Skeletal muscle satellite cell (primary cell): ENCODE results near the gene WDR4.
"Not testable (repeated sequence)": the region's sequence is repeated elsewhere in the genome, so short reads cannot be mapped to it uniquely, and the experiment has no call there.

Experiments
- H3K27me3 ChIP-seq: 2 replicates; pipeline ENCODE4 v1.7.0; 2013; ENCODE audit warnings: low read length; ENCODE audit not compliant: control insufficient read depth, insufficient read depth
- H3K36me3 ChIP-seq: 2 replicates; pipeline ENCODE4 v1.7.0; 2013; ENCODE audit warnings: mild to moderate bottlenecking, control low read depth, low read length; ENCODE audit not compliant: insufficient read depth
- H3K4me1 ChIP-seq: 2 replicates; pipeline ENCODE4 v1.7.0; 2013; ENCODE audit warnings: low read length; ENCODE audit not compliant: control insufficient read depth, insufficient read depth
- H3K4me2 ChIP-seq: 2 replicates; pipeline ENCODE4 v1.7.0; 2013; ENCODE audit warnings: mild to moderate bottlenecking, low read length
- H3K4me3 ChIP-seq: 2 replicates; pipeline ENCODE4 v1.7.0; 2013; ENCODE audit warnings: low read length
- H3K9ac ChIP-seq: 2 replicates; pipeline ENCODE4 v1.7.0; 2013; ENCODE audit warnings: mild to moderate bottlenecking, low read depth, low read length, moderate library complexity
- H3K9me3 ChIP-seq: replicated peaks from 2 replicates; pipeline ENCODE4 v1.7.0; 2013; ENCODE audit warnings: mild to moderate bottlenecking, control low read depth, low read length

Gene WDR4

DNA sequence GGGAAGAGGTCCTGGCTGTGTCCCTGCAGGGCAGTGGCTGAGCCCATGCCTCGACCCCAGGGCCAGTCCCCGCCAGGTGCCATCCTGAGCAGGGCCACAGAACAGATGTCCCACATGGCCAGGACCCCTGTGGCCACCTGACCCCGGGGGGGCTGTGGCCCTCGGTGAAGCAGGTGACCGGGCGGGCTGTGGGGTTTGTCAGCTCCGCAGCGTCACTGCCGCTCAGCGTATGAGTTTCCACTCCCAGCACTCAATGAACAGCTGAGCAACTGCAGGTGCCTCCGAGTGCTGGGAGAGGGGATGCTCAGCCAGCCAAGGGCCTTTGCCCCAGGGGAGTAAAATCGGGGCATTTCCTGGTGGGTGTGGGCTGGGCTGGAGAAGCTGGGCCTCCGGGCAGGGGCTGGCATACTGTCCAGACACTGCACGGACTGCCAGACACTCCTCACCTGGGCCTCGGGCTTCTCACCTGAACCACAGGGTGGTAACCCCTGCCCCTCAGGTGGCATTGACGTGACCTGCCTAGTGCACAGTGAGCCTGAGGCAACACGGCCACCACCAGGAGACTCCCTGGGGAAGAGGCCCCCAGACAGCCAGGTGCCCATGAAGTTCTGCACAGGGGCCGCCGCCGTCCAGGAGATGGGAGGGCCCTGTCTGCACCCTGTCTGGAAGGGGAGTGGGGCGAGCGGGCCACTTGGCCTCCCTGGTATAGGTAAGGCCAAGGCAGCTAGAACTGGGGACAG lies 37.3 kb downstream of the WDR4 start:
- not testable (repeated sequence) for H3K9ac ChIP-seq, H3K27me3 ChIP-seq, H3K4me3 ChIP-seq, H3K4me2 ChIP-seq, H3K9me3 ChIP-seq
- Histone ChIP-seq H3K4me1 (peaks cover 11% of the 10 kb centered on the region), H3K36me3 (peaks cover 60% of the 10 kb centered on the region)

DNA sequence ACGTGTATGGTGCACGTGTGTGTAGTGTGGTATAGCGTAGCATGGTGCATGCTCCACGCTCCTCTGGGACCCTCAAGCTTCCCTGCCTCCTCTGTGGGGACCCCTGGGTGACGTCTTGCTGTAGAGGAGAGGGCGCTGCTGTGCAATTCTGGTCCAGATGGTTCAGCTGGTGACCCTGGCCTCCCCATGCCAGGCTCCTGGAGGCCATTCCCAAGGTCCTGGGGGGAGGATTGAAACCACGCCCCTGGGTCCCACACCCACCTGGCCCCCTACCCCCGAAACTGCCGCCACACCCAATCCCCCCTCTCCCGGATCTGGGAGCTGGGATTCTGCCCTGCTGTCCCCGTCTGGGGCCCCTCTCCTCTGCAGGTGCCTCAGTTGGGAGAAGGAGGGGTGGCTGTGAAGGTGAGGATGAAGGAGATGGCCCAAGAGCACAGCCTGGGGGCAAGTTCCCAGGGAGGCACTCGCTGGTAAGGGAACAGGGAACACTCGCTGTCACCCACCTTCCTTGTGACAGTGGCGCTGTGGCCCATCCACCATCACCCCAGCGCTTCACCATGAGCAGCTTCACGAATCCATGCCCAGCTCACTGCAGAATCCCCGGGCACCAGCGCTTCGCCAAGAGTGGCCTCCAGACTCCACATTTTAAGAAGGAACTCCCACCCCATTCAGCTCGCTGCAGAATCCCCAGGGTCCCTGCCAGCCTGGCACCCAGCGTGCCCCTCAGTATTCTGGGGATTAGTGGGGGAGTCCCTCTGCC lies 38.0 kb downstream of the WDR4 start:
- peaks cover 55% of the 10 kb centered on the region for H3K36me3 ChIP-seq
- H3K9ac ChIP-seq: no peak overlapping the region
- no peaks in the 10 kb centered on the region for H3K27me3 ChIP-seq
- no peak overlapping the region for H3K4me2 ChIP-seq
- no peak overlapping the region for H3K4me3 ChIP-seq
- H3K4me1 ChIP-seq: peaks cover 11% of the 10 kb centered on the region
- H3K9me3 ChIP-seq: no peaks in the 10 kb centered on the region

DNA sequence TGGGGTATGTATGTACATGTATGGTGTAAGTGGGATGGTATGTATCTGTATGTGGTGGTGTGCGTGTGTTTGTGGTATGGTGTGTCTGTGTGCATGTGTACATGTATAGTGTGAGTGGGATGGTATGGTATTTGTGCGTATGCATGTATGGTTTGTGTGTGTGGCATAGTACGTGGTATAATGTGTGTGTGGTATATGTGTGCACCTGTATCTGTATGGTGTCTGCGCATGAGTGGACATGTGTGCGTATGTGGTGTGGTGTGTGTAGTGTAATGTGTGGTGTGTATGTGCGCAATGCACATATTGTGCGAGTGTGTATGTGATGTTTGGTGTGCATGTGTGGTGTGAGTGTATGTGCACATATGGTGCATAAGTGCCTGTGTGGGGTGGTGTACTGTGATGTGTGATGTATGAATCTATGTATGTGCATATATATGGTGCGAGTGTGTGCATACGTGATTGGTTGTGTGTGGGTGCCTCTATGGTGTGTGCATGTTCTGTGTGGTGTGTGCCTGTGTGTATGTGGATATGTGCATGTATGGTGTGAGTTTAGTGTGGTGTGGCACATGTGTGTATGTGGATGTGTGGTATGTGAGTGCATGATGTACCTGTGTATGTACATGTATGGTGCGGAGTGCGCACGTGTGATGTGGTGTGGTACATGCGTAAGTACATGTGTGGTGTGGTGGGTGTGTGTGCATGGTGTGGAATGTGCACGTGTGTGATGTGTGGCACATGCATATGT lies 38.8 kb downstream of the WDR4 start:
- Histone ChIP-seq H3K9ac (no peak overlapping the region), H3K4me2 (no peak overlapping the region), H3K4me3 (no peak overlapping the region), H3K4me1 (peaks cover 11% of the 10 kb centered on the region), H3K9me3 (no peaks in the 10 kb centered on the region), H3K36me3 (peaks cover 53% of the 10 kb centered on the region), H3K27me3 (no peaks in the 10 kb centered on the region)

DNA sequence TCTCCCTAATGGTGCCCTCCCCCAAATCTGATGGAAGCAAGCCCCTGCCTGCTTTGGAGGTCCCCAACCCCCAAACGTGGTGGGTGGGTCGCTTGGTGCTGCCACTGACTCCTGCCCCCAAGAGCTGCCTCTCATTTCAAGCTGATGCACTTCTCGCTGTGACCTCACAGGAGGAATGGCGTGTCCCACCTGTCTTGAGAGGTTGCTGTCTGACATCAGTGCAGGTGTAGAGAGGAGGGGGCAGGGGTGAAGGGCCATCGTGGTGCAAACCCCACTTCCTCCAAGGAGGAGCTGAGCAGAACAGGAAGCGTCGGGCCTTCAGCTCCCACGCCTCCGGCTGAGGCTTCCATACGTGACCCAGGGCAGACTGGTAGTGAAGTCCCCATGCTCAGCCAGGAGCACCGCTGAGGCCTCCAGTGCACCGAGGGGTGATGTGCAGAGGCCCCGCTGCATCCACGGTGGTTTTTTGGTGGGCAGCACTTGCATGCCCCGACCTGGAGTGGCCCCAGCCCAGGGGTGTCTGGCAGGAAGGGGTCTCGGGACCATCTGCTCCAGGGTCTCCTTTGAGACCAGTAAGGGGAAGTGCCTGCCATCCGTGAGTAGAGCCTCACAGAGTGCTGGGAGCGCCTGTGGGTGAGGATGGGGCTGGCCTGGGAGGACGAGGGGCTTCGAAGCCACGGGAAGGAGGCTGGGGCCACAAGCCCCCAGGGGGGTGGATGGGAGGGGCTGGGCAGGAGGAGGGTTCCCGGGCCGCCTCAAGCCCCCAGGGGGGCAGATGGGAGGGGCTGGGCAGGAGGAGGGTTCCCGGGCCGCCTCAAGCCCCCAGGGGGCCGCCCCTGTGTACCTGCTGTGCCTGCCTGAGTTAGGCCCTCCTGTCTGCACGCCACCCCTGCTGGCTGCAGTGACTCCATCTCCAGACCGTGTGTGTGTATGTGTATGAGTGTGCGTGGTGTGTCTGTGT lies 39.8 kb downstream of the WDR4 start:
- H3K36me3 ChIP-seq: peaks cover 43% of the 10 kb centered on the region

DNA sequence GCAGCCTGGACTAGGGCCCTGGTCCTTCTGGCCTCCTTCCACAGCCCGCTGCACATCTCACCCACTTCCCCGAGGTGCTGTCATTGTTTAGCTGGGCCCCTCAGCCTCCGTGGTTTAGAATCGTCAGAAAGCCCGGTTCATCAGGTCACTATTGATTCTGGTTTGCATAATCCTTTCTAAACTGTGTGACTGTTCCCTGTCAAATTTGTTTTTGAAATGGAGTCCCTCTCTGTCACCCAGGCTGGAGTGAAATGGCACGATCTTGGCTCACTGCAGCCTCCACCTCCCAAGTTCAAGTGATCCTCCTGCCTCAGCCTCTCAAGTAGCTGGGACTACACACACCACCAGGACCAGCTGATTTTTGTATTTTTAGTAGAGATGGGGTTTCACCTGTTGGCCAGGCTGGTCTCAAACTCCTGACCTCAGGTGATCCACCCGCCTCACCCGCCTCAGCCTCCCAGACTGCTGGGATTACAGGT lies 41.1 kb downstream of the WDR4 start:
- not testable (repeated sequence) for H3K9me3 ChIP-seq, H3K4me2 ChIP-seq, H3K27me3 ChIP-seq, H3K4me3 ChIP-seq, H3K4me1 ChIP-seq, H3K9ac ChIP-seq
- peaks cover 33% of the 10 kb centered on the region for H3K36me3 ChIP-seq

More for the DNA sequence above, 39.8 kb downstream of the WDR4 start:
- H3K27me3 ChIP-seq: no peaks in the 10 kb centered on the region
- H3K9me3 ChIP-seq: no peaks in the 10 kb centered on the region
- peaks cover under 1% of the 10 kb centered on the region for H3K4me1 ChIP-seq
- no peak overlapping the region for H3K4me3 ChIP-seq
- H3K9ac ChIP-seq: no peak overlapping the region
- H3K4me2 ChIP-seq: no peak overlapping the region

DNA sequence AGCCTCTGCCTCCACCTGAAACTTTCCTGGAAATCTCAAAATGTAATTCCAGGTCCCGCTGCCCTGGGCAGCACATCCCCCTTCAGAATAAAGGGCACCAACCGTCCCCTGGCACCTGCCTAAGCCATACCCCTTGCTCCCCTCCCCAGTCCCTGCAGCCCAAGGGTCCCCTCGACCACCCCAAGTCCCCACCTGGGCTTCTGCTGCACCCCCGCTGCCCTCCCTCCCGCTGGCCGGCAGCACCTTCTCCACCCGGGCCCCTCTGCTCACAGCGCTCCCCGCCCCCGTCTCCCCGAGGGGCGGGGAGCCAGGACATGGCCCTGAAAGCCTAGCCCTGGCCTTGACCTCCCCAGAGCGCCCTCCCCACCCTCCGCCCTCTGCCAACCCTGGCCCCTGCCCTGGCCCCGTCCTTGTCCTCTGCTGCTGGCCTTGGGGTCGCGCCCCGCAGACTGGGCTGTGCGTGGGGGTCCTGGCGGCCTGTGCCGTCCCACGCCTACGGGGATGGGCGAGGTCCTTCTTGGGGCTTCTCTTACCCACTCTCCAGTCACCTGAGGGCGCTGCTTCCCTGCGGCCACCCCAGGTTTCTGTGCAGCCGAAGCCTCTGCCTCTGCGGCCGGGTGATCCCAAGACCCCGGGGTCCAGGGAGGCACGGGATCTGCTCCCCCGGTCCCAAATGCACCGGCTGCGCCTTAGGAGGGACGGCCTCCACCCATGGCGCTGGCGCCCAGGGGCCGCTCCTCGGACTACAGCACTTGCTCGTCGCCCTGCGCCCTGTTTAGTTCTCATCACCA lies 41.7 kb downstream of the WDR4 start:
- no peaks in the 10 kb centered on the region for H3K9me3 ChIP-seq
- H3K4me2 ChIP-seq: no peak overlapping the region
- no peak overlapping the region for H3K9ac ChIP-seq
- peaks cover 28% of the 10 kb centered on the region for H3K36me3 ChIP-seq
- no peaks in the 10 kb centered on the region for H3K4me1 ChIP-seq
- no peak overlapping the region for H3K4me3 ChIP-seq
- H3K27me3 ChIP-seq: peaks cover 14% of the 10 kb centered on the region

DNA sequence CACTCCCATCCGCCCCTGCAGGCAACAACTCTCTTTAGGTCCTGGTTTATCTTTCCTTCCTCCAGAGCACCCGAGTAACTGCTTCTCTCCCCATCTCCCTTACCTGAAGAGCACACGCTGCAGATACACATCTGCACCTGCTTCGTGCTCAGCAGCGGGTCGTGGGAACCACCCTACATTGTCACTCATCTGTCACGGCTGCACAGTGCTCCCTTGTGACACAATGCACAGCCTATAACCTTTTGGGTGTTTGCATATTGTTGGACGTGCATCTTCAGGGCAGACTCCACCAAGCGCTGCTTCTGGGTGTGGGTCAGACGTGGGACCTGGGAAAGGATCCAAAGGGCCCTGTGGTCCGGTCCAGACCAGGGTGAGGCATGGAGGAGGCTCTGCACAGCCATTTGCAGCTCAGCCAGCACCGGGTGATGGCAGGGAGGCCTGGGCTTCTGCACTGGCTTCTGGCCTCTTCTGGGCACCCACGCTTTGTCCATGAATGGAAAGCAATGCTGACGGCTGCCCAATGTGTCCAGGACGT lies 42.5 kb downstream of the WDR4 start:
- H3K4me3 ChIP-seq: no peak overlapping the region
- peaks cover 27% of the 10 kb centered on the region for H3K36me3 ChIP-seq

DNA sequence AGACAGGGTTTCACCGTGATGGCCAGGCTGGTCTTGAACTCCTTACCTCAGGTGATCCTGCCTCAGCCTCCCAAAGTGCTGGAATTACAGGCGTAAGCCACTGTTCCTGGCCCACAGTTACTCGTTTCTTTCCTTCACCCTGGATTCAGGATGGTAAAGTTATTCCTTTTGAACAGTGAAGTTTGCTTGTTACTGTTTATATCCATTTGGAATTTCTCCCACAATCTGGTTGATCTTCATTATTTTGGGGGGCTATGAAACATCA lies 43.0 kb downstream of the WDR4 start:
- Histone ChIP-seq H3K9me3 (no peaks in the 10 kb centered on the region), H3K27me3 (peaks cover 23% of the 10 kb centered on the region), H3K4me3 (no peak overlapping the region), H3K9ac (no peak overlapping the region), H3K4me2 (no peak overlapping the region), H3K36me3 (peaks cover 24% of the 10 kb centered on the region), H3K4me1 (no peaks in the 10 kb centered on the region)

More for the DNA sequence above, 42.5 kb downstream of the WDR4 start:
- Histone ChIP-seq H3K27me3 (peaks cover 20% of the 10 kb centered on the region), H3K4me2 (no peak overlapping the region), H3K4me1 (no peaks in the 10 kb centered on the region), H3K9ac (no peak overlapping the region), H3K9me3 (no peaks in the 10 kb centered on the region)

DNA sequence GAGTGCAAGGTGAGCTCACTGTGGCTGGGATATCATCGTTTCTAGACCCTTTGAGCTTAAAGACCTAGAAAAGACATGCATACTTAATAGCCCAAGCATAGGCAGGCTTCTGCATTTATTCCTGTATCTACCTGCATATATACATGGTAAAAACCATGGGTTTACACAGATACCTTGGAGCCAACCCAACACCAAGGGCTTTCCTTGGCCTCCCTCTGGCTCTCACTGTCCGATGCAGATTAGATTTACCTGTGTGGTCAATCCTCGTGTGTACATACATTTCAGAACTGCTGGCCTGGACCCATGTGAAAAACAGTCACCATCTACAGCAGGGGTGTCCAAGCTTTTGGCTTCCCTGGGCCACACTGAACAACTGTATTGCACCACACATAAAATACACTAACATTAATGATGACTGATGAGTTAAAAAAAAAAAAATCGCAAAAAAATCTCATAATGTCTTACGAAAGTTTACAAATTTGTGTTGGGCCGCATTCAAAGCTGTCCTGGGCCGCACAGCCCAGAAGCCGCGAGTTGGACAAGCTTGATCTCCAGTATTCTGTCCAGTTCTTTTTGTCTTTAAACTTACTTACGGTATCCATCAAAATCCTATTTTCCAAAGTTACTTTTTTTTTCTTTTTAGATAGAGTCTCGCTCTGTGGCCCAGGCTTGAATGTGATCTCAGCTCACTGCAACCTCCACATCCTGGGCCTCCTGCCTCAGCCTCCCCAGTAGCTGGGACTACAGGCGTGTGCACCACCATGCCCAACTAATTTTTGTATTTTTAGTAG lies 43.5 kb downstream of the WDR4 start:
- no peak overlapping the region for H3K9ac ChIP-seq
- no peaks in the 10 kb centered on the region for H3K9me3 ChIP-seq
- peaks cover 23% of the 10 kb centered on the region for H3K27me3 ChIP-seq
- peaks cover 19% of the 10 kb centered on the region for H3K36me3 ChIP-seq
- no peaks in the 10 kb centered on the region for H3K4me1 ChIP-seq
- H3K4me2 ChIP-seq: no peak overlapping the region
- H3K4me3 ChIP-seq: no peak overlapping the region

DNA sequence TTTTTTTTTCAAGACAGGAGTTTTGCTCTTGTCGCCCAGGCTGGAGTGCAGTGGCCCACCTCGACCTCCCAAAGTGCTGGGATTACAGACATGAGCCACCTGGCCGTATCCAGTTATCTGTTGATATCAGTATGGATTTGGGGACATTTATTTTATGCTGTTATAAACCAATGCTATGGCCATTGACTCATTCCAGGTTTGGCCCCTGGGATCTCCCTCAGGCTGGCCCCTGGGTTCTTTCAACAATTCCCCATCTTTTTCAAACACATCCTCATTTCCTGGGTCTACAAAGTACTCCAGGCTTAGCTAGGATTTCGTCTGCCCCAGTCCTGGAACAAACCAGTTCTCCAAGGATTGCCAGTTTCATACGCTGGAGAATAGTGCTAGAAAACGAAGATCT lies 44.1 kb downstream of the WDR4 start:
- H3K4me2 ChIP-seq: no peak overlapping the region
- H3K4me1 ChIP-seq: no peaks in the 10 kb centered on the region
- no peaks in the 10 kb centered on the region for H3K9me3 ChIP-seq
- H3K27me3 ChIP-seq: peaks cover 23% of the 10 kb centered on the region
- H3K4me3 ChIP-seq: no peak overlapping the region
- no peak overlapping the region for H3K9ac ChIP-seq
- H3K36me3 ChIP-seq: peaks cover 13% of the 10 kb centered on the region
